SH-SY5Y (cell line): Measurements from ENCODE around the gene SEPHS2.
"Not testable (repeated sequence)": the region's sequence is repeated elsewhere in the genome, so short reads cannot be mapped to it uniquely, and the experiment has no call there.

Source experiments
- GATA2 ChIP-seq: IDR thresholded peaks from 2 replicates; pipeline ENCODE4 v1.6.1; 2011; ENCODE audit warnings: mild to moderate bottlenecking, low read depth, low read length
- GATA3 ChIP-seq: IDR thresholded peaks from 2 replicates; pipeline ENCODE4 v1.6.1; 2011; ENCODE audit warnings: low read depth, mild to moderate bottlenecking, low read length, moderate library complexity

GRCh38 chr16:30452709-30453580, 7.3 kb upstream of the SEPHS2 start:
- peak; percentile 50 for TF ChIP-seq GATA2
- not testable (repeated sequence) for TF ChIP-seq GATA3
